H4 (cell line): Measurements from ENCODE around the gene APRT. TPM values are rescaled to one million over a fixed set of nuclear protein-coding genes. Genes with fewer than 3 reads are reported as not detected.

Experiments
- DNase-seq: peaks from one replicate; pipeline ENCODE4 v3.0.0-alpha.2; 2015; ENCODE audit warnings: low spot score
- total RNA-seq: library from RNA; depleted of rRNA; stranded (reverse); fragments of >200 nt; shearing (Covaris generic); gene quantifications from 2 replicates; pipeline ENCODE4 v1.2.3, GENCODE V29; 2014; rRNA removed

Gene APRT, protein sequence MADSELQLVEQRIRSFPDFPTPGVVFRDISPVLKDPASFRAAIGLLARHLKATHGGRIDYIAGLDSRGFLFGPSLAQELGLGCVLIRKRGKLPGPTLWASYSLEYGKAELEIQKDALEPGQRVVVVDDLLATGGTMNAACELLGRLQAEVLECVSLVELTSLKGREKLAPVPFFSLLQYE
- total RNA-seq = 401 and 554 TPM in 2 replicates

DNA sequence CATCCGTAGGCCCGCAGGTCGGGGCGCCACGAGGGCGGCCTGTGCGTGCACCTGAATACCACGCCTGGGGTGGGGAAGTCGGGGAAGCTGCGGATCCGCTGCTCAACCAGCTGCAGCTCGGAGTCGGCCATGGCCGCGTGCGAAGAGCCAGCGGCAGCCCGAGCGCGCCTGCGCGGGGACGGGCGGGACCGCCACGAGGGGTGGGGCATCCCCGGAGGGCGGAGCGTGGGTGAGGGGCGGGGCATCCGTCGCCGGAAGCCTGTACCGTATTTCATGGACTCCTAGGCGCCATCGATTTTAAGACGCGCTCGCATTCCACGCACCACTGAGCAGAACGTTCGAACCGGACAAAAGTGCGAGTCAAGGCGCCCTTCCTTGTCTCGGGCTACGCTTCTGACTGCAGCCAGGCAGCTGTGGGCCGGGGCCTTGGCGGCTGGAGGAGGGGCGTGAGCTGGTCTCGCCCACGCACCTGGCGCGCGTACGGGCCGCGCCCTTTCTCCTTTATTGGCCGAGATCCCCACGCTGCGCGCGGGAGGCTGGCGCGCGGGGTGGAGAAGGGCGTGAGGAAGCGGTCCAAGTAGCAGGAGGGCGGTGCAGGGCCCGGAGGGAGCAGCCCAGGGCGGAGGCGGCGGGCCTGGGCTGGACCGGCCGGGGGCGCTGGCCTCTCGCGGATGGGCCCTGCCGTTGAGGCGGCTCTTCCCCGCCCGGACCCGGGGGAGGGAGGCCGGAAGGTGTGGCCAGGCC lies at the start of gene APRT:
TSS of gene APRT (minus strand) at position 160 of the 744 bp plus-strand sequence. CDS start at position 131, 29 bp downstream.
- DNase-seq = peak; percentile 95

DNA sequence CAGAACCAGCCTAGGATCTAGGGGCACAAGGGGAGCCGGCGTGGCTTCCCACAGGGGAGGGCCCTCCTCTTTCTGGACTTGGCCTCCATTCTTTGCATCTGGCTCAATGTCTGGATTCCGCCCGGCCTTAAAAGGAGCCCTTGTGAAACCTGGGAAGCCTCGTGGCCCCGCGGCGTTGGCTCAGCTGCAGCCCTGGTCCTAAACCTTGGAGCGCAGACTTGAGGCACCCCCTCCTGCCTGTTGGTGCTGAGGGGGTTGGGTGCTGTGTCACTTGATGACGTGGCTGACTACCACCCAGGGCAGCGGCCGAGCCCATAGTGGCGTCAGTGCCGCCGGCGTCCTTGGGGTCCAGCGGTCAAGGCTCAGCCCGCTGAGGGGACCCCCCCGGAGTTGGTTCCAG lies 49.6 kb upstream of the APRT start:
- DNase-seq = no peak

DNA sequence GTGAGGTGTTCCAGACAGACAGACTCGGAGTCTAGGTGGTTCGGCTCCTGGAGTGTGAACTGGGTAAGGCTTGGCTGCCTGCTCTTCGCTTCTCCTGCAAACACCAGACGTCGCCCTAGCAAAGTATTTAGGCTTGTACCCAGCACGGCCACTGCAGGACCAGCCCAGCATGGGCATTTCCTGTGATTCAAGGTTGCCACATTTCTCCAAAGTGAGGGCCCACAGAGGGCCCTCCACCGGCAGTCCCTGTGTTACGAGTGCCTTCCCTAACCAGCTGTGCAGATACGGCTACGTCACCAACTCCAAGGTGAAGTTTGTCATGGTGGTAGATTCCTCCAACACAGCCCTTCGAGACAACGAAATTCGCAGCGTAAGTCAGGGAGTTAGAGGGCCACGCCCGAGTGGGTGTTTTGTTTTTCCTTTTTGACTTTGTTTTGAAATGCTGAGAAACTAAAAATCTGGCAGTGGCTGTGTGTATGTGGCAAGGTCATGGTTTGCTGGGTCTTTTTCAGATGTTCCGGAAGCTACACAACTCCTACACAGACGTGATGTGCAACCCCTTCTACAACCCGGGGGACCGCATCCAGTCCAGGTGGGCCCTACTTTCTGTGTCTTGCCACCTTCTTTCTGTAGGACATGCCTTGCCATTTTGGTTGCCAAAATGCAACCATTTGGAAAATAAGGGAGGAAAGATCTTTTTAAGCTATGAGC lies 47.8 kb upstream of the APRT start:
- DNase-seq = no peak

DNA sequence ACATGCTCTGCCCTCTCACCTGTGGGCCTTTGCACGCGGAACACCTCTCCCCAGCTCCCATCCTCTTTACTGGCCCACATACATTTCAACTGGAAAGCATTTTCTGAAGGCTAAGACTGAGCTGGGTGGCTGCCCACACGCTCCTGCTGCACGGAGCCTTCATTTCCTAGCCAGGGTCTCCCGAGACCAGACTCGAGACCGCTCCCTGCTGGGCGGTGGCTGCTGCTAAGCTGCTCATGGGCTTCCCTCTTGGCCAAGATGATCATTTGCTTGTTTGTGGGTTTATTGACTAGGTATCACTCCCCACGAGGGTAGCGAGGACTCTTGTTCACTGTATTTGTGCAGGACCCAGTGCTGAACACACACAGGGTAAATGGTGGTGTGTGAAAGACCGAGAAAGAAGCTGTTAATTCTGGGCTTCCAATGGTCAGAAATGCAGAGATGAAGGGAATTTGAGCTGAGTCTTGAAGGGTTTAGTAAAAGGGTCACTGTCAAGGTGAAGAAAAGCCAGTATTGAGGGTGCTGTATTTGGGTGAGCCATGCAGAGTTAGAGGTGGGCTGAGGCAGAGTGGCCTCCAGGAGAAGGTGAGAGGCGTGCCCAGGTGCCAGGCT lies 46.1 kb upstream of the APRT start:
- peak; percentile 72 for DNase-seq

DNA sequence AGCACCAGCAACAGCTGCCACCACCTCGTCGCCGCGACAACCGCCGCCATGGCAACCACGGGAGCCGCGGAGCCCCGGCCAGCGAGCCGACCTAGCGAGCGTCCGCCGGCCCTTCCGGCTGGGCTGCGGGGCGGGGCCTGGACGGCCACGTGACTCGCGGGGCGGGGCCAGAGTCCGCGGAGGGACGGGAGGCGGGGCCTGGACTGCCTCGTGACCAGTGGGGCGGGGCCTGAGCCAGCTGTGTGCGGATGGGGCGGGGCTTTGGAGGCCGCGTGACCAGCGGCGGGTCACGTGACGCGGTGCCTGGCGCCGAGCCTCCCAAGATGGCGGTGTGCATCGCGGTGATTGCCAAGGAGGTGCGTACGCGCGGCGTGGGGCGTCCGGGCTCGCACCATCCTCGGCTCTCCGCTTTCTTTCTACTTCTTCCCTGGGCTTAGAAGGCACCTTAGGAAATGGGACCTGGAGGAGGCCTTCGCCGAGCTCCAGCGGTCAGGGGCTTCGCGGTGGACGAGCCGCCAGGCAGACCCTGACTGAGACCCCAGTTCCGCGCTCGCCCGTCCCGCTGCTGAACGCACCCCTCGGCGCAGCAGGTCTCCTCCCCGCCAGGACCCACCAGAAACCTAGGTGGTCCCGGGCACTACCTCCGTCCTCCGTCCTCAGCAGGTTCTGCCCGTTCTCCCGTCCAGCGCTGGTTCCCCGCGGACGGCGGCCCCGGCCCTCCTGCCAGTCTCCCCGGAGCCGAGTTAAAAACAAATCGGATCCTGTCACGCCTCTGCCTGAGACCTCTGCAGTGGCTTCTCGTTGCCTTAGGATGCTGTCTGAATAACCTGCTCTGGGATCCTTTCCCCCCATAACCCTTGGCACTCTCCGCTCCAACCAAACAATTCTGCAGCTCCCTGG lies 45.4 kb upstream of the APRT start, which contains the start of the genes GALNS and TRAPPC2L:
TSS of gene GALNS (minus strand) at position 120 of the 900 bp plus-strand sequence. CDS start at position 50, 70 bp downstream.
TSS of gene TRAPPC2L (plus strand) at position 300 of the 900 bp plus-strand sequence. CDS start at position 324, 24 bp downstream.
- DNase-seq = peak; percentile 93

DNA sequence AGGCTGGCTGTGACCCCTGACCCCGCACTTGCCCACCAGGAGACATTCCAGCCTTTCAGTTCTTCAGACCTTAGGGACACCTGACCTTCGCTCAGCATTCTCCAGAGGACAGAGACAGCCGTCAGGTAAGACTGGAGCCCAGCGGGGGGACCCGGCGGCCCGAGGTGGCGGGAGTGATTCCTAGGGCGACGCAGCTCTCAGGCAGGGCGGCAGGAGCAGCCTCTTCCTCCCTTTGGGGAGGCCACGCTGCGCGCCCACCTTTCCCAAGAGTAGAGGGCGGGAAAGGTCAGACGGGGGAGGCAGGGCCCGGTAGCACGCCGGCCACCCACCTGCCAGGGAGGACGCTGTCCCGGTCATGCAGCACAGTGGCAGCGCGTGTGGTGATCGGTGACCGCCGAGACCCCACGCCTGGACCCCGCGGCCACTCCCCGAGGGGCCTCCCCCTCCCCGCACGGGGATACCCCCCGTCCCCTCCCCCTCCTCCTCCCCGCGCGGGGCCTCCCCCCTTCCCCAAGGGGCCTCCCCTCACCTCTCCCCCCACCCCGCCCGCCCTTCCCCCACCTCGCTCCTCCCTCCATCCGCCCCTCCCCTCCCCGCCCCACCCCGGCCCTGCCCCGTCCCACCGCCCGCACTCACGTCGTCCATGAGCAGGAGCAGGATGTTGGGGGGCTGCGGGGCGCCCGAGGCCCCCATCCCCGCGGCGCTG lies 44.5 kb upstream of the APRT start:
- DNase-seq = no peak

DNA sequence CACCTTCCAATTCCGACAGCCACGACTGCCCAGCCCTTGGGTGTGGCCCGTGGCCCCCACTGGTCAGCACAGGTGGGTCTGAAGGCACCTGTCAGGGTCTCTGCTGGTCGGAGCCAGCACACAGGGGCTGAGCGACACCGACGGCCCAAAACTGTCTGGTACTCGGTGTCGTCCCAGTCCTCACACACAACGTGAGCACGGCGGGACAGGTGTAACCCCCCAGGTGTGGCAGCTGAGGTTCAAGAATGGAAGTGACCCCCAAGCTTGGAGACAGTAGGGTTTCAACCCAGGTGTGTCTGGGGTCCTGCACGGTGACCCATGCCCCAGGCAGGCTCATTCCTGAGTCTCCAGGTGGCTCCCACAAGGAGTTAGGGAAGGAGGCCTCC lies 44.0 kb upstream of the APRT start:
- DNase-seq = no peak

DNA sequence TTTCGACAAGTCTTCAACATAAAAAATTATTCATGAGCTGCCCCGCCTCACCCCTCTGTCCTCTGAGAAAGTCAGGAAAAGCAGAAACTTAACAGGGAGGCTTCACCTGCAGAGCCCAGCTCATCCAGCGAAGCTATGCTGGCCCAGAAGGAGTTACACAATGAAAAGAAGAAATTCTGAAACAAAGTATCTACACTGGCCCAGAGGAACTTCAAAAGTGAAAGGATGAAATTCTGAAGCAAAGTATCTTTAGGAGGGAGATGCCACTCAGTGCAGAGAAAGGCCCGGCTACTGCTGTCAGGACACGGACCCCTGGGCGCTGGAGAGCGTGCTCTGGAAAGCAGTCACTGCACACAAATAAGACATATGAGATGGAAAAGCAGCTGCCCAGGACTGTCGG lies 43.4 kb upstream of the APRT start:
- no peak for DNase-seq

DNA sequence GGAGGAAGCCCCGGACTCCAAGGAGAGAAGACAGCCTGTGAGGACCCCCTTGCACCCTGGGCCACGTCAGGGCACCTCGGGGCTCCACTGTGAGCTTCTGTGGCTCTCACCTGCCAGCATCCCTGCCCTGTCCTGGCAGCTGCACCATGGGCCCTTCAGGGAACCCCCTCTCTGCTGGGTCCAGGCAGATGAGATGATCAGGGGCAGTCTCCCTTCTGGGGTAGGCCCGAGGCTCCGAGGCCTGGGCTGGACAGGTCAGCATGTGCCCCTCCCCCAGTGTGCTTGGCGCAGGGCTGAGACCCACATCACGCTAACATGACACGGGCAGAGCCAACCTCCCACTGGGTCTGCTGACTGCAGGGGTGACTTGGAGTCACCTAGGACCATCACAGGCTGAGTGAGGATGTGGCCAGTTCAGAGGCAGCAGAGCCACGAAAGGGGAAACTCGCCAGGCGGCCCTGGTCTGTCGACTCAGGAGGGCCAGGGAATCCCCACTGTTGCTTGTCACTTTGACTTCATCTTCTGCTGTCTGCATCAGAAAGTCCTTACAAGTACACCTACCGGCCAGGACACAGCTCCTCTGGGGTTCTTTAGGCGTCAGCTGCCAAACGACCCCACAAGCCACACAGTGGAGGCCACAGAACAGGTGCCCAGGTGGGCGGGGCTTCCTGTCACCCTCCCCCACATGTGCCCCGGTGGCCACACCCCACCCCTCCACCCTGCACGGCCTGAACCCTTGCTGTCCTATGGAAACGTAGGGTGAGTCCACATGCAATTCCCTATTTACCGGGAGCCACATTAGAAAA lies 42.8 kb upstream of the APRT start:
- DNase-seq = no peak

DNA sequence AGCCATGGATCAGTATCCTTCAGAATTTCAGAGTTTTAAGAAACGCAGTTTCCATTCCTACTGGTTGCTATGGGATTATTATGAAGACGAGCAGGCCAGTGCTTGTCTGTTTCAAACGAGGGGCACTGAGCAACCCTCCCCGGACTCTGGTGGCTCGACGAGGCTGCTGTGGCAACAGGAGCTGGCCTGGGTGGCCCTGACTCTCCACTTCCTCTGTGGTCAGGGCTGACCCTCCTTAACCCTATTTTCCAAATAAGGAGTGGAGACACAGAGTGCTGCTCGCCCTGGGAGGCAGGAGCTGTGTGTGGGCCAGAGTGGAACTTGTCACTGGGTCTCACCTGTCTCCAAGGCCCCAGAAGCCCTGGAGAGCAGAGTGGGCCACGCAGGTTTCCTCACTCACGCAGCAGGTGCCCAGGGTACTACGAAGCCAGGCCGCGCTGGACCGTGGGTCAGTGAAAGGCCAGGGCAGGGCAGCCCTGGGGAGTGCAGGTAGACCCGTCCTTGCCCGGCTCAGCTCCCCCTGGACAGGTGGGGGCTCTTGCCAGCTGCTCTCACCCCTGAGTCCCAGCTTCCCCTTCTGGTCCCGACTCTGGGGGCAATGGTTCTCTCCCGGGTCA lies 41.7 kb upstream of the APRT start:
- DNase-seq = no peak

DNA sequence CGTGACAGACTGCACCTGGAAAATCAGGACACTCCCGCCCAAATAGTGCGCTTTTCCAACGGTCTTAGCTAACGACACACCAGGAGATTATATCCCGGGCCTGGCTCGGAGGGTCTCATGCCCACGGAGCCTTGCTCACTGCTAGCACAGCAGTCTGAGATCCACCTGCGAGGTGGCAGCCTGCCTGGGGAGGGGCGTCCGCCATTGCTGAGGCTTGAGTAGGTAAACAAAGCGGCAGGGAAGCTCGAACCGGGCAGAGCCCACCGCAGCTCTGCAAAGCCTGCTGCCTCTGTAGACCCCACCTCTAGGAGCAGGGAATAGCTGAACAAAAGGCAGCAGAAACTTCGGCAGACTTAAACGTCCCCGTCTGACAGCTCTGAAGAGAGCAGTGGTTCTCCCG lies 39.9 kb upstream of the APRT start:
- DNase-seq = no peak

DNA sequence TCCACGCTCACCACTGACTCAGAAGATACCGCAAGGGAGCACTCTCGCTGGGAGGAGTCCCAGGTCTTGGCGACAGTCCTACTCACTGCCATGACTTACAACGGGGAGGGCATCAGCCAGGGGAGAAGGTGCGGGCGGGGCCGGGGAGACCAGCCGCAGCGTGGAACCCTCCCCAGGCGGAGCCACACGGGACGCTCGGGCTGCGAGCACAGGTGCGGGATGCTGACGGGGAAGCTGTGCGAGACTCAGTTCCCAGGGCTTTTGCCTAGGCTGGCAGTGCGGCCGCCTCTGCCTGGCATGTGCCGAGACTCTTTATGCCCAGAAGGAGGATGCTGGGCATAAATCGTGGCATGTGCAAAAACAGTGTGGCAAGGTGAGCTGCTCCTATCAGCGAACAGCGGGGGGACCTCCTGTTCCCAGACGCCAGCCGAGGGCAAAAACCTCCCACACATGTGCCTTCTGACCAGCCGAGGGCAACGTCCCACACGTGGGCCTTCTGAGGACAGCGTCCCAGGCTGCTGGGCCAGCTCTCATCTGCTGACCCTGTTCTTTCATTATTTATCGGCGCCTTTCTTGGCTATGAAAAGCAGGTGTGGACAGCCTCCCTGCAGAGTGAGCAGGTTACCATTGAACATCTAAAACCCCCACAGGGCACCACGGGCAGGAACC lies 38.9 kb upstream of the APRT start:
- DNase-seq = no peak

DNA sequence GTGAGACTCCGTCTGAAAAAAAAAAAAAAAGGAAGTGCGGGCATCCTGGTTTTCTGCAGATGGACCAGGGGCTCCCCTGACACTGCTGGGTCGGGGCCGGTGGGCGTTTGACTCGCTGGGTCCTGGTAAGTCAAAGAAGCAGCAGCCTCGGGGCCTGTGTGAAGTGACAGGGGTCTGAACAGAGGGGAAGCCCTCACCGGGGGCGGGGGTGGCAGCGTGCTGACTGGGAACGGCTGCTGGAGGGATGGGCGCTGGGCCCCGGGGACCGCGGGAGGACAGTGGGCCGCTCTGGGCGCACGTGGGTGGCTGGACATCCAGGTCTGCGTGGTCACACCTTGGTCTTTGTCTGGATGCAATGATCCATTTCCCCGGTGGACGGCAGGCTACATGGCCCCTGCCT lies 36.8 kb upstream of the APRT start:
- DNase-seq = no peak

DNA sequence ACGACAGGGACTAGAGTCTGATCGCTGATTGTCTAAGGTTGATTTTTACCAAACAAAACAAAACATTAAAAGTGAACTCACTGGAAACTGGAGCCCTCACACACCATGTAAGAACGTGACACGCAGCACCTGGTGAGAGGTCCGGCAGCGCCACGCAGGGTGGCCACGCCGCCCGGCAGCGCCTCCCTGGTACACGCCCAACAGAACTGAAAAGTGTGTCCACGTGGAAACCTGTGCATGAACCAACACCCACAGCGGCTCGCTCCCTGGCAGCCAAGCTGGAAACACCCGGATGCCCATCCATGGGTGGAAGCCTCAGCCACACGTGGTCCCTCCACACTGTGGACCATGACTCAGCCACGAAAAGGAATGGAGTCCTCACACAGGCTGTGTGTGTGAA lies 35.9 kb upstream of the APRT start:
- DNase-seq = no peak

DNA sequence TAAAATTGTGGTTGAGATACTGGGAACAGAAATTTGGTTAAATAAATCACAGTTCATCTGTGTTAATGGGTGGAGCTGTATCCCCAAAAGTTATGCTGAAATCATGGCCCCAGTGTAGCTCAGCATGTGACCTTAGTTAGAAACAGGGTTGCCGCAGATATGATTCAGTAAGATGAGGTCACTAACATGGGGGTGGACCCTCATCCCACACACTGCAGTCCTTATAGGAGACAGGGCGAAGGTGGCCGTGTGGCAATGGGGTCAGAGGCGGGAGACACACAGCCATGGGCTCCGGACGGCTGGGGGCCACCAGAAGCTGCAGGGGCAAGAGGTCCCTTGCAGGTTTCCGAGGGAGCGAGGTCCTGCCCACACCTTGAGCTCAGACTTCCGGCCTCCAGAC lies 34.4 kb upstream of the APRT start:
- DNase-seq = no peak

DNA sequence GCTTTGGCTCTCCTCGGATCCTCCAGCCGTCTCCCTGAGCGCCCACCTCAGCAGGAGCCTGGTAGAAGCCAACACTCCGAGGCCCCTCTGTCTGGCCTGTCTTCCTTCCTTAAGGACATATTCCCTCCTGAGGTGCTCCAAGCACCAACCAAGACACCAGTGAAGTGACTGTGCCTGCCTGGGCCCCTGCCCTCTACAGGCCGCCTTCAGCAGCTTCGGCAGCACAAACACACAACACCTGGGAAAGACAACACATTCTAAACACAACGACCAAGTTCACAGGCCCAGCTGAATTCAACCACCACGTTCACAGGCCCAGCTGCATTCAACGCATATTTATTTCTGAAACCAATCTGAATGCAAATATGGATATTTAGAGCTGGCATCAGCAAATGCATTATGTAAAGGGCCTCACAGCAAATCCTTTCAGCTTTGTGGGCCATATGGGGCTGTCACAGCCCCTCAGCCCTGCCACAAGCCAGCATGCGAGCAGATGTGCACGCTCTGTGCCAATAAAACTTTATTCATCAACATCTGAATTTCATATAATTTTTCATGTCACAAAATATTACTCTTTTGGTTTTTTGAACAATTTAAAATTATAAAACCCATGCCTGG lies 32.8 kb upstream of the APRT start:
- DNase-seq = no peak

DNA sequence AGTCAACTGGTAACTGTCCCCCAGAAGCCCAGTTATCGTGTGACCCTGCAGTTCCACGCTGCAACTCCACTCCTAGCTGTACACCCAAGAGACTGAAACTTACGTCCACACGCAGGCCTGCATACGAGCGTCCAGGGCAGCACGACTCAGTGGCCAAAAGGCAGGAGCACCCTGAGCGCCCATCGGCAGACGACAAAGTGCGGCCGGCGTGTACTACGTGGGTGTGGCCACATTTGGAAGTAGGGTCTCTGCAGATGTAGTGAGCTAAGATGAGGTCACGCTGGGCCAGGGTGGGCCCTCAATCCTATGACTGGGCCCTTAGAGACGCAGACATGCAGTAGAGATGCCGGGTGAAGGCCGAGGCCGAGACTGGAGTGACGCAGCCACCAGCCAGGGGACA lies 31.5 kb upstream of the APRT start:
- no peak for DNase-seq

DNA sequence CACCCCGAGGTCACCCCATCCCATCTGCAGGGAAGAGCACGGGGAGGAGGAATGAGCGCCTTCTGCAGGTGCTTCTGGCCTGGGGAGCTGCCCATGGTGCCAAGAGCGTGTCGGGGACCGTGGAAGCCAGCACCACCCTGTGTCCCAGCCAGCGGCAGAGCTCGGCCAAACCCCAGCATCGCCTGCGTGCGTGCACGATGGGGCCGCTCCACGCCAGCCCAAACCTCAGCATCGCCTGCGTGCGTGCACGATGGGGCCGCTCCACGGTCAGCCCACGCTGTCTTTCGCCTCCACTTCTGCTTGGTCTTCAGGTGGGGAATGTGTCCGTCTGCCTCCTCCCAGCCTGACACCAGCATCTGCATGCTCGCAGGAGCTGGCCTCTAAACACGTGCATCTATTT lies 31.1 kb upstream of the APRT start:
- DNase-seq = no peak
